ENCODE data around the gene RNMT. TPM values are rescaled to one million over a fixed set of nuclear protein-coding genes. Genes with fewer than 3 reads are reported as not detected.
"Not testable (repeated sequence)": the region's sequence is repeated elsewhere in the genome, so short reads cannot be mapped to it uniquely, and the experiment has no call there.

Gene RNMT
- total RNA-seq, 1 experiment from 2014 or later = 38.4 TPM

- Mint-ChIP-seq H3K4me1 (ENCODE audit: insufficient read depth, unreplicated experiment) (peaks cover 7% of the 10 kb centered on the region), H3K4me3 (ENCODE audit: unreplicated experiment) (no peak overlapping the region), H3K36me3 (ENCODE audit: insufficient read depth, unreplicated experiment) (peaks cover 14% of the 10 kb centered on the region), H3K27ac (ENCODE audit: low read depth, unreplicated experiment) (no peak overlapping the region), H3K27me3 (ENCODE audit: insufficient read depth, unreplicated experiment) (no peaks in the 10 kb centered on the region), H3K9me3 (ENCODE audit: unreplicated experiment) (no peaks in the 10 kb centered on the region)
- BruUV-seq (replicated peaks) = no TSS peak
- intact Hi-C loops (cut with micrococcal nuclease) = loop anchor here (5.0 kb wide), 1 partner anchor 43 kb away; the partner anchor contains the start of genes FAM210A and RNMT
- DNase-seq (ENCODE audit: unreplicated experiment) = no peak
- ChIA-PET CTCF (no interaction called here), POLR2A (no interaction called here)
- no peak for TF ChIP-seq CTCF (IDR thresholded peaks at IDR 0.05; ENCODE audit: unreplicated experiment)
Measured at GRCh38 chr18:13684546-13684945, 41.9 kb upstream of the RNMT start.

- Mint-ChIP-seq H3K4me3 (ENCODE audit: unreplicated experiment) (no peak overlapping the region), H3K27ac (ENCODE audit: low read depth, unreplicated experiment) (no peak overlapping the region), H3K9me3 (ENCODE audit: unreplicated experiment) (peaks cover 19% of the 10 kb centered on the region), H3K4me1 (ENCODE audit: insufficient read depth, unreplicated experiment) (peaks cover 7% of the 10 kb centered on the region), H3K36me3 (ENCODE audit: insufficient read depth, unreplicated experiment) (peaks cover 7% of the 10 kb centered on the region), H3K27me3 (ENCODE audit: insufficient read depth, unreplicated experiment) (no peaks in the 10 kb centered on the region)
- BruUV-seq (replicated peaks) = no TSS peak
- DNase-seq (ENCODE audit: unreplicated experiment) = no peak
- intact Hi-C loops (cut with micrococcal nuclease) = no loop called here
- ChIA-PET POLR2A (no interaction called here), CTCF (no interaction called here)
- TF ChIP-seq CTCF (IDR thresholded peaks at IDR 0.05; ENCODE audit: unreplicated experiment) = no peak
Measured at GRCh38 chr18:13688191-13689136, 38.0 kb upstream of the RNMT start.

DNA sequence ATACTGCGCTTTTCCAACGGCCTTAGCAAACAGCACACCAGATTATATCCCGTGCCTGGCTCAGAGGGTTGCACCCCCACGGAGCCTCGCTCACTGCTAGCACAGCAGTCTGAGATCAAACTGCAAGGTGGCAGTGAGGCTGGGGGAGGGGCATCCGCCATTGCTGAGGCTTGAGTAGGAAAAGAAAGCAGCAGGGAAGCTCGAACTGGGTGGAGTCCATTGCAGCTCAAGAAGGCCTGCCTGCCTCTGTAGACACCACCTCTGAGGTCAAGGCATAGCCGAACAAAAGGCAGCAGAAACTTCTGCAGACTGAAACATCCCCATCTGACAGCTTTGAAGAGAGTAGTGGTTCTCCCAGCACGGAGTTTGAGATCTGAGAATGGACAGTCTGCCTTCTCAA, 36.4 kb upstream of the RNMT start:
- DNase-seq (ENCODE audit: unreplicated experiment); H3K4me3 Mint-ChIP-seq (ENCODE audit: unreplicated experiment); H3K36me3 Mint-ChIP-seq (ENCODE audit: insufficient read depth, unreplicated experiment); CTCF ChIA-PET; H3K27ac Mint-ChIP-seq (ENCODE audit: low read depth, unreplicated experiment); intact Hi-C loops (cut with micrococcal nuclease); H3K27me3 Mint-ChIP-seq (ENCODE audit: insufficient read depth, unreplicated experiment); BruUV-seq (replicated peaks); POLR2A ChIA-PET; H3K4me1 Mint-ChIP-seq (ENCODE audit: insufficient read depth, unreplicated experiment): not testable (repeated sequence)
- peaks cover 19% of the 10 kb centered on the region for H3K9me3 Mint-ChIP-seq (ENCODE audit: unreplicated experiment)

DNA sequence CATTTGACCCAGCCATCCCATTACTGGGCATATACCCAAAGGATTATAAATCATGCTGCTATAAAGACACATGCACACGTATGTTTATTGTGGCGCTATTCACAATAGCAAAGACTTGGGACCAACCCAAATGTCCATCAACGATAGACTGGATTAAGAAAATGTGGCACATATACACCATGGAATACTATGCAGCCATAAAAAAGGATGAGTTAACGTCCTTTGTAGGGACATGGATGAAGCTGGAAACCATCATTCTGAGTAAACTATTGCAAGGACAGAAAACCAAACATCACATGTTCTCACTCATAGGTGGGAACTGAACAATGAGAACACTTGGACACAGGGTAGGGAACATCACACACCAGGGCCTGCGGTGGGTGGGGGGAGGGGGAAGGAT, 31.1 kb upstream of the RNMT start:
- intact Hi-C loops (cut with micrococcal nuclease); POLR2A ChIA-PET; H3K27me3 Mint-ChIP-seq (ENCODE audit: insufficient read depth, unreplicated experiment); H3K27ac Mint-ChIP-seq (ENCODE audit: low read depth, unreplicated experiment); H3K36me3 Mint-ChIP-seq (ENCODE audit: insufficient read depth, unreplicated experiment); H3K4me1 Mint-ChIP-seq (ENCODE audit: insufficient read depth, unreplicated experiment); H3K4me3 Mint-ChIP-seq (ENCODE audit: unreplicated experiment); CTCF ChIA-PET; DNase-seq (ENCODE audit: unreplicated experiment); BruUV-seq (replicated peaks): not testable (repeated sequence)
- peaks cover 28% of the 10 kb centered on the region for H3K9me3 Mint-ChIP-seq (ENCODE audit: unreplicated experiment)

GRCh38 chr18:13696961-13697360, 29.5 kb upstream of the RNMT start:
- intact Hi-C loops (cut with micrococcal nuclease) = no loop called here
- no TSS peak for BruUV-seq (replicated peaks)
- POLR2A ChIA-PET = interaction anchor here (1.2 kb wide), 1 partner anchor 15 kb away, joined by 3 read pairs; no protein-coding TSS in a partner anchor
- CTCF ChIA-PET = no interaction called here
- Mint-ChIP-seq H3K4me1 (ENCODE audit: insufficient read depth, unreplicated experiment) (no peaks in the 10 kb centered on the region), H3K9me3 (ENCODE audit: unreplicated experiment) (peaks cover 19% of the 10 kb centered on the region), H3K27me3 (ENCODE audit: insufficient read depth, unreplicated experiment) (no peaks in the 10 kb centered on the region), H3K27ac (ENCODE audit: low read depth, unreplicated experiment) (no peak overlapping the region), H3K4me3 (ENCODE audit: unreplicated experiment) (no peak overlapping the region), H3K36me3 (ENCODE audit: insufficient read depth, unreplicated experiment) (no peaks in the 10 kb centered on the region)
- TF ChIP-seq CTCF (IDR thresholded peaks at IDR 0.05; ENCODE audit: unreplicated experiment) = no peak
- DNase-seq (ENCODE audit: unreplicated experiment) = no peak

All from MCF 10A (cell line).